Ascending aorta (tissue), 2 donors: ENCODE results near the gene SMARCC1. TPM values are rescaled to one million over a fixed set of nuclear protein-coding genes. Genes with fewer than 3 reads are reported as not detected.

Experiments
- DNase-seq, 2 donors: peaks; one replicate each; pipeline ENCODE4 v3.0.0-alpha.2; 2019; ENCODE audit warnings: low spot score in 2 of 2
- H3K27ac ChIP-seq, 2 donors: fragments of 200-600 bp; sonication (generic); one replicate each; pipeline ENCODE4 v1.5.1; 2016 to 2017; ENCODE audit warnings: mild to moderate bottlenecking in 1 of 2
- H3K27me3 ChIP-seq: fragments of 200-600 bp; sonication (generic); one replicate; pipeline ENCODE4 v1.5.1; 2017
- H3K36me3 ChIP-seq, 2 donors: fragments of 200-600 bp; sonication (generic); one replicate each; pipeline ENCODE4 v1.5.1; 2016
- H3K4me1 ChIP-seq, 2 donors: fragments of 200-600 bp; sonication (generic); one replicate each; pipeline ENCODE4 v1.5.1; 2016 to 2017; ENCODE audit warnings: mild to moderate bottlenecking in 1 of 2
- H3K4me3 ChIP-seq, 2 donors: fragments of 200-600 bp; sonication (generic); one replicate each; pipeline ENCODE4 v1.5.1; 2016 to 2017; ENCODE audit warnings: mild to moderate bottlenecking in 1 of 2
- H3K9me3 ChIP-seq, 2 donors: fragments of 200-600 bp; sonication (generic); one replicate each; pipeline ENCODE4 v1.5.1; 2016
- intact Hi-C: fragments of 100-400 bp; cut with DNase I; formaldehyde crosslinking; loops from one replicate; pipeline ENCODE4 v1.15.1; 2023
- total RNA-seq: library from RNA; depleted of rRNA; stranded (reverse); fragments of >200 nt; gene quantifications from one replicate; pipeline ENCODE4 v1.1.0, GENCODE V29; 2016
- TF ChIP-seq, protein P1 (sequence below), 3 experiments: fragments of 200-600 bp in 2 of 3; fragments of 450-650 bp in 1 of 3; sonication (generic) in 2 of 3; IDR thresholded peaks; one replicate each; pipeline ENCODE4 v1.5.1; 2016 to 2019; ENCODE audit warnings: antibody characterized with exemption in 3 of 3, mild to moderate bottlenecking in 1 of 3, moderate library complexity in 1 of 3

SMARCC1 gene
- total RNA-seq, 1 donor from 2014 or later, result 24.8 TPM

DNA sequence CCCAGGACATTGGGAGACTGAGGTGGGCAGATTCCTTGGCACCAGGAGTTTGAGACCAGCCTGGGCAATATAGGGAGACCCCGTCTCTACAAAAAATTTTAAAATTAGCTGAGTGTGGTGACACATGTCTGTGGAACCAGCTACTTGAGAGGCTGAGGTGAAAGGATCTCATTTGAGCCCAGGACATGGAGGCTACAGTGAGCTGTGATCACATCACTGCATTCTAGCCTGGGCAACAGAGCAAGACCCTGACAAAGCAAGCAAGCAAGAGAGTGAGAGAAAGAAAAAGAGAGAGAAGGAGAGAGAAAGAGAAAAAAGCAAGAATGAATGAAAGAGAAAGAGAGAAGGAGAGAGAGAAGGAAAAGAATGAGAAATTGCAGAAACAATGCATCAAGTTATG, 150.9 kb downstream of the SMARCC1 start:
- TF ChIP-seq, protein P1, sequence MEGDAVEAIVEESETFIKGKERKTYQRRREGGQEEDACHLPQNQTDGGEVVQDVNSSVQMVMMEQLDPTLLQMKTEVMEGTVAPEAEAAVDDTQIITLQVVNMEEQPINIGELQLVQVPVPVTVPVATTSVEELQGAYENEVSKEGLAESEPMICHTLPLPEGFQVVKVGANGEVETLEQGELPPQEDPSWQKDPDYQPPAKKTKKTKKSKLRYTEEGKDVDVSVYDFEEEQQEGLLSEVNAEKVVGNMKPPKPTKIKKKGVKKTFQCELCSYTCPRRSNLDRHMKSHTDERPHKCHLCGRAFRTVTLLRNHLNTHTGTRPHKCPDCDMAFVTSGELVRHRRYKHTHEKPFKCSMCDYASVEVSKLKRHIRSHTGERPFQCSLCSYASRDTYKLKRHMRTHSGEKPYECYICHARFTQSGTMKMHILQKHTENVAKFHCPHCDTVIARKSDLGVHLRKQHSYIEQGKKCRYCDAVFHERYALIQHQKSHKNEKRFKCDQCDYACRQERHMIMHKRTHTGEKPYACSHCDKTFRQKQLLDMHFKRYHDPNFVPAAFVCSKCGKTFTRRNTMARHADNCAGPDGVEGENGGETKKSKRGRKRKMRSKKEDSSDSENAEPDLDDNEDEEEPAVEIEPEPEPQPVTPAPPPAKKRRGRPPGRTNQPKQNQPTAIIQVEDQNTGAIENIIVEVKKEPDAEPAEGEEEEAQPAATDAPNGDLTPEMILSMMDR (IDR thresholded peaks at IDR 0.05), result no peak
- DNase-seq, result no peak
- no peak overlapping the region for H3K4me3 ChIP-seq
- H3K27ac ChIP-seq, result no peak overlapping the region
- no peaks in the 10 kb centered on the region for H3K9me3 ChIP-seq
- peaks cover 21 to 59% of the 10 kb centered on the region in 2 donors for H3K36me3 ChIP-seq
- no peaks in the 10 kb centered on the region for H3K27me3 ChIP-seq
- no peaks in the 10 kb centered on the region for H3K4me1 ChIP-seq
- intact Hi-C loops, result no loop called here

DNA sequence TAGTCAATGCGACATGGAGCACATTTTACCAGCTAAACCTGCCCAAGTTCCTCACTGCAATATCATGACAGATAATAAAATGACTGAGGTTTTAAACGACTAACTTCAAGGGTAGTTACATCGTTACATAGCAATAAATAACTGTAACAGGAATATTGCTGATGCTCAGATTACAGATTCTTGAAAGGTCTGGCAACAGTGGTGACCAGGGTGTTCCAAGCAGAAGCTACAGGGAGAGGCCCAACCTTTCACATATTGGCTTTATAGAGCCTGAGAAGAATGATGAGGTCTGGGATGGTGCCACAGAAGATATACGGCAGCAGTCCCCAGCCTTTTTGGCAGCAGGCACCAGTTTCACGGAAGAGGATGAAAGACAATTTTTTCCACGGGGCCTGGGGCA, 151.9 kb downstream of the SMARCC1 start:
- H3K36me3 ChIP-seq, result peaks cover 17 to 62% of the 10 kb centered on the region in 2 donors
- no peaks in the 10 kb centered on the region for H3K9me3 ChIP-seq
- no peaks in the 10 kb centered on the region for H3K4me1 ChIP-seq
- DNase-seq, result no peak
- H3K27ac ChIP-seq, result no peak overlapping the region
- intact Hi-C loops, result no loop called here
- no peaks in the 10 kb centered on the region for H3K27me3 ChIP-seq
- TF ChIP-seq, protein P1 (IDR thresholded peaks at IDR 0.05), result no peak
- no peak overlapping the region for H3K4me3 ChIP-seq

DNA sequence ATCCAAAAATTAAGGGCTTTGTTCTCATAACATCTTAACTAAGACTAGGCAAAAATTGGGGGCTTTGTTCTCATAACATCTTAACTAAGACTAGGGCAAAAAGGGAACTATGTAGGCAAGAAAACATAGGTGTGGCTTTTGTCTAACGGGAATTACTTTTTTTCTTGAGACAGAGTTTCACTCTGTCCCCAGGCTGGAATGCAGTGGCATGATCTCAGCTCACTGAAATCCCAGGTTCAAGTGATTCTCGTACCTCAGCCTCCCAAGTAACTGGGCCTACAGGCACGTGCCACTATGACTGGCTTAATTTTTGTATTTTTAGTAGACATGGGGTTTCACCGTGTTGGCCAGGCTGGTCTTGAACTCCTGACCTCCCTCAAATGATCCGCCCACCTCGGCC, 153.3 kb downstream of the SMARCC1 start:
- H3K36me3 ChIP-seq, result peaks cover 17 to 70% of the 10 kb centered on the region in 2 donors
- intact Hi-C loops, result no loop called here
- no peaks in the 10 kb centered on the region for H3K4me1 ChIP-seq
- no peak overlapping the region for H3K27ac ChIP-seq
- H3K27me3 ChIP-seq, result no peaks in the 10 kb centered on the region
- TF ChIP-seq, protein P1 (IDR thresholded peaks at IDR 0.05), result no peak
- H3K4me3 ChIP-seq, result no peak overlapping the region
- no peak for DNase-seq
- H3K9me3 ChIP-seq, result no peaks in the 10 kb centered on the region

DNA sequence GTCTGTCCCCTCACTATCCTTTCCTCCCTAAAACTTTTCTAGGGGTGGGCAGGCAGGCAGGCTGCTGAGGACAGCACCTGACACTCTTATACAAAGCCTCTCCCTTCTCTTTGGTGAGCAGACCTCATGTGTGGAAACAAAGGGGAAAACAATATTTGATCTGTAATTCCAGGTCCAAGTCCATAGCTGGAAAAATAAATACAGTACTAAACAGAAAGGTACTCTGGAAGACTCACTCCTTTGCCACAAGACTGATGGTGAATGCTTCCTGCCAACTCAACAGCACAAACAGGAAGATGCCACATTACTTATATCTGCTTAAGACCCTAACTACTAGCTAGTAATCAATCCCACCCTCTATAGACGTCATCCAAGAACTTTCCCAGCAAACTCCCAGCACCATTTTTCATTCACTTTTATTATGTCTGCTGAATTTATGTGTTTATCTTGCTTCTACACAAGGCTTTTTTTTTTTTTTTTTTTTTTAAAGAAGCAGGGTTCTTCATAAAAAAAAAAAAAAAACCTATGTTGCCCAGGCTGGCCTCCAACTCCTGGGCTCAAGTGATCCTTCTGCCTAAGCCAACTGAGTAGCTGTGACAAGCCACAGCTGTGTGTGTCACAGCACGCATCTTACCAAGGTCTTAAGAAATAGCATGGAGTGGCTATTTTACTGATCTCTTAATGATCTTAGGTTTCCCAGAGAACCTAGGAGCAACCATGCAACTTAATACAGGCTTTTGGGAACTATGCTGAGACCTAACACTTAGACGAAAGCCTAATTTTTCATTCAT, 158.8 kb downstream of the SMARCC1 start:
- TF ChIP-seq, protein P1 (IDR thresholded peaks at IDR 0.05), result no peak
- peaks cover 35 to 69% of the 10 kb centered on the region in 2 donors for H3K36me3 ChIP-seq
- no peaks in the 10 kb centered on the region for H3K9me3 ChIP-seq

DNA sequence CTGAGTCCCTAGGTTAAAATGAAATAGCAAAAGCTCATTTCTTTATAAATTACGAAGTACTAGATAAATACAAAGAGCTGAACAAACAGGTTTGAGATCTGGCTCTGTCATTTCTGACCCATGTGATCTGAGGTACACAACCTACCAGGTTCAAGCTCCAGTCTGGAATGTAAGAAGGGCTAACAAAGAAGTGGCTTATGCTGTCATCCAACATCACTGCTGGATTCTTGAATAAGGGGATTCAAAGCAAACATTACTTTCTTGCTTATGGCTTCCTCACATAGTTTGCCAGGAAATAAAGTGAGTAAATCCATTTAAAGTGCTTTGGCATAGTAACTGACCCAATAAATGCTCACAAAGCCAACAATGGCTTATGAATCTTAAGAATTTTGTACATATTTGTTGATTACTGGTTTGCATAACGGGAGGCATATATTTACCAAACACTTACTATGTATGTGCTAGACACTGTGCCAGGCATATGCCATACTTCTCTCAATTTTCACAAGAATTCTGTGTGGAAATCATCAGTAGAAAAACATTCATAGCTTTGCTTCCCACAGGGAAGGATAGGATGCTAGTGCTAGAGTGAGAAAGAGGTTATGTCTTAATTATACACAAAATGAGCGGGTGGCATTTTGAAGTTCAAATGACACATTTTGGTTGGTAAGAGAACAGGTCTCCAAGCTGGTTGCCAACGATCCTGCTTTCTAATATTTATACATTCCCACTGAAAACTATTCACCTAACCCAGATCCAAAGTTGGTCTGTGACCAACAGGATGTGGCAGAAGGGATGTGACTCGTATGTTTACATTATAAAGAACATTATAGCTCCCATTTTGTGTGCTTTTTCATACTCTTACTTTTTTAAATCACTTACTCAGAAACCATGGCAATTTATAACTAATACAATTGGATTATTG, 164.3 kb downstream of the SMARCC1 start:
- peaks cover 27 to 55% of the 10 kb centered on the region in 2 donors for H3K36me3 ChIP-seq
- H3K4me3 ChIP-seq, result no peak overlapping the region
- TF ChIP-seq, protein P1 (IDR thresholded peaks at IDR 0.05), result no peak
- peaks cover 0 to 5% of the 10 kb centered on the region in 2 donors for H3K4me1 ChIP-seq
- H3K9me3 ChIP-seq, result no peaks in the 10 kb centered on the region
- DNase-seq, result no peak
- intact Hi-C loops, result no loop called here
- no peak overlapping the region for H3K27ac ChIP-seq
- H3K27me3 ChIP-seq, result no peaks in the 10 kb centered on the region

More for the DNA sequence above, 158.8 kb downstream of the SMARCC1 start:
- H3K27me3 ChIP-seq, result no peaks in the 10 kb centered on the region
- no peak overlapping the region for H3K27ac ChIP-seq
- no peaks in the 10 kb centered on the region for H3K4me1 ChIP-seq
- intact Hi-C loops, result no loop called here
- DNase-seq, result no peak
- no peak overlapping the region for H3K4me3 ChIP-seq
